H9 (cell line): ENCODE data around the gene CDKN3. TPM values are rescaled to one million over a fixed set of nuclear protein-coding genes. Genes with fewer than 3 reads are reported as not detected.

Source experiments
- DNase-seq: peaks from one replicate; pipeline ENCODE4 v3.0.0-alpha.2; 2017
- H2AFZ ChIP-seq: one replicate; pipeline ENCODE4 v1.6.1; 2013; ENCODE audit warnings: mild to moderate bottlenecking, low read length, control low read depth, moderate library complexity
- H2AK5ac ChIP-seq: 2 replicates; pipeline ENCODE4 v1.6.1; 2013; ENCODE audit warnings: low read length, control low read depth, mixed read lengths; ENCODE audit not compliant: insufficient read length
- H2BK120ac ChIP-seq: one replicate; pipeline ENCODE4 v1.6.1; 2013; ENCODE audit warnings: low read depth, mild to moderate bottlenecking, low read length, control low read depth, inconsistent platforms; ENCODE audit not compliant: poor library complexity, severe bottlenecking
- H2BK12ac ChIP-seq: 2 replicates; pipeline ENCODE4 v1.6.1; 2013; ENCODE audit warnings: low read length, control low read depth, mixed read lengths, low read depth; ENCODE audit not compliant: insufficient read length
- H2BK15ac ChIP-seq: 2 replicates; pipeline ENCODE4 v1.6.1; 2013; ENCODE audit warnings: low read depth, low read length, control low read depth
- H2BK20ac ChIP-seq: one replicate; pipeline ENCODE4 v1.6.1; 2013; ENCODE audit warnings: low read depth, mild to moderate bottlenecking, low read length, control low read depth, inconsistent platforms; ENCODE audit not compliant: poor library complexity, severe bottlenecking
- H2BK5ac ChIP-seq: 2 replicates; pipeline ENCODE4 v1.6.1; 2013; ENCODE audit warnings: low read length, control low read depth, mixed read lengths; ENCODE audit not compliant: insufficient read length
- H3K14ac ChIP-seq: 2 replicates; pipeline ENCODE4 v1.6.1; 2013; ENCODE audit warnings: low read length, control low read depth; ENCODE audit not compliant: insufficient read depth
- H3K18ac ChIP-seq: 2 replicates; pipeline ENCODE4 v1.6.1; 2013; ENCODE audit warnings: low read depth, mild to moderate bottlenecking, mixed read lengths, low read length, control low read depth; ENCODE audit not compliant: insufficient read length
- H3K23ac ChIP-seq: 2 replicates; pipeline ENCODE4 v1.6.1; 2013; ENCODE audit warnings: low read length, control low read depth, mixed read lengths, low read depth; ENCODE audit not compliant: insufficient read length
- H3K23me2 ChIP-seq: 2 replicates; pipeline ENCODE4 v1.6.1; 2013; ENCODE audit warnings: low read depth, mild to moderate bottlenecking, mixed read lengths, low read length, control low read depth; ENCODE audit not compliant: insufficient read length, poor library complexity, severe bottlenecking
- H3K27ac ChIP-seq: 2 replicates; pipeline ENCODE4 v1.5.1; 2013; ENCODE audit warnings: low read length, control low read depth, mixed read lengths, low read depth; ENCODE audit not compliant: insufficient read length
- H3K27me3 ChIP-seq: 2 replicates; pipeline ENCODE4 v1.6.1; 2013; ENCODE audit warnings: low read length, control low read depth, inconsistent platforms; ENCODE audit not compliant: insufficient read depth
- H3K4ac ChIP-seq: 2 replicates; pipeline ENCODE4 v1.6.1; 2013; ENCODE audit warnings: low read depth, mild to moderate bottlenecking, control low read depth, inconsistent platforms, low read length, moderate library complexity
- H3K4me1 ChIP-seq: 2 replicates; pipeline ENCODE4 v1.6.1; 2013; ENCODE audit warnings: low read length, control low read depth, inconsistent platforms; ENCODE audit not compliant: insufficient read depth
- H3K4me2 ChIP-seq: 2 replicates; pipeline ENCODE4 v1.6.1; 2013; ENCODE audit warnings: low read length, control low read depth, mixed read lengths; ENCODE audit not compliant: insufficient read length, insufficient read depth
- H3K56ac ChIP-seq: 2 replicates; pipeline ENCODE4 v1.6.1; 2013; ENCODE audit warnings: low read depth, mild to moderate bottlenecking, mixed read lengths, low read length, control low read depth; ENCODE audit not compliant: insufficient read length
- H3K79me1 ChIP-seq: 2 replicates; pipeline ENCODE4 v1.6.1; 2013; ENCODE audit warnings: low read depth, mild to moderate bottlenecking, moderate library complexity, low read length, control low read depth, inconsistent platforms; ENCODE audit not compliant: insufficient read depth, poor library complexity, severe bottlenecking
- H3K79me2 ChIP-seq: 2 replicates; pipeline ENCODE4 v1.6.1; 2013; ENCODE audit warnings: low read length, control low read depth, inconsistent platforms; ENCODE audit not compliant: insufficient read depth
- H3K9ac ChIP-seq: 2 replicates; pipeline ENCODE4 v1.6.1; 2013; ENCODE audit warnings: low read length, control low read depth, mixed read lengths; ENCODE audit not compliant: insufficient read length; ENCODE audit errors: extremely low read depth
- H3K9me3 ChIP-seq: one replicate; pipeline ENCODE4 v1.6.1; 2013; ENCODE audit warnings: low read depth, low read length, inconsistent platforms; ENCODE audit not compliant: control insufficient read depth
- H3T11ph ChIP-seq: one replicate; pipeline ENCODE4 v1.6.1; 2013; ENCODE audit warnings: mild to moderate bottlenecking, low read length, control low read depth, inconsistent platforms
- H4K20me1 ChIP-seq: one replicate; pipeline ENCODE4 v1.6.1; 2013; ENCODE audit not compliant: control insufficient read depth, insufficient read length, insufficient read depth
- H4K5ac ChIP-seq: 2 replicates; pipeline ENCODE4 v1.6.1; 2013; ENCODE audit warnings: low read depth, mild to moderate bottlenecking, mixed read lengths, low read length, control low read depth; ENCODE audit not compliant: insufficient read length
- H4K8ac ChIP-seq: replicated peaks from 2 replicates; pipeline ENCODE4 v1.6.1; 2013; ENCODE audit warnings: low read length, control low read depth, mixed read lengths, low read depth; ENCODE audit not compliant: insufficient read length
- H4K91ac ChIP-seq: 2 replicates; pipeline ENCODE4 v1.6.1; 2013; ENCODE audit warnings: low read depth, mild to moderate bottlenecking, moderate library complexity, mixed read lengths, low read length, control low read depth; ENCODE audit not compliant: insufficient read length
- H3K27ac Mint-ChIP-seq, 3 experiments: 2 replicates in 2 of 3; 3 replicates in 1 of 3; pipeline ENCODE4 v1.8.0; 2020 to 2021; ENCODE audit warnings: mixed read lengths in 3 of 3, mild to moderate bottlenecking in 1 of 3, moderate library complexity in 1 of 3
- H3K27me3 Mint-ChIP-seq: 2 replicates; pipeline ENCODE4 v1.8.0; 2021; ENCODE audit warnings: low read depth, mild to moderate bottlenecking, moderate library complexity, mixed read lengths
- H3K36me3 Mint-ChIP-seq, 3 experiments: 2 replicates in 2 of 3; 3 replicates in 1 of 3; pipeline ENCODE4 v1.8.0; 2020 to 2021; ENCODE audit warnings: low read depth in 3 of 3, mixed read lengths in 3 of 3; ENCODE audit not compliant: insufficient read depth in 1 of 3
- H3K4me1 Mint-ChIP-seq, 2 experiments: 2 replicates each; pipeline ENCODE4 v1.8.0; 2020; ENCODE audit warnings: mixed read lengths in 2 of 2
- H3K4me3 Mint-ChIP-seq, 2 experiments: 2 replicates in 1 of 2; 3 replicates in 1 of 2; pipeline ENCODE4 v1.8.0; 2020 to 2021; ENCODE audit warnings: mild to moderate bottlenecking in 2 of 2, mixed read lengths in 2 of 2, moderate library complexity in 1 of 2
- H3K9me3 Mint-ChIP-seq, 2 experiments: 2 replicates in 1 of 2; 3 replicates in 1 of 2; pipeline ENCODE4 v1.8.0; 2020; ENCODE audit warnings: mild to moderate bottlenecking in 2 of 2, mixed read lengths in 2 of 2, moderate library complexity in 1 of 2
- WGBS: extraction: QIAGEN DNeasy Blood & Tissue Kit; methylation state at CpG from one replicate; pipeline ENCODE4 v1.1.7; 2013; ENCODE audit warnings: missing lambda C conversion rate, low lambda C conversion rate, mixed read lengths; ENCODE audit not compliant: insufficient read length; ENCODE audit errors: extremely low coverage; 5-methylcytosine and 5-hydroxymethylcytosine counted together
- total RNA-seq: library from RNA; stranded (reverse); gene quantifications from 2 replicates; pipeline ENCODE4 v1.2.1, GENCODE V29; 2021
- TF ChIP-seq, protein P1 (sequence below): fragments of 200-600 bp; sonication (generic); conservative IDR thresholded peaks from 3 replicates; pipeline ENCODE4 v1.8.0; 2021; ENCODE audit warnings: antibody characterized with exemption, mild to moderate bottlenecking

CDKN3 gene
- total RNA-seq, 1 experiment from 2014 or later = 45.9 TPM

DNA sequence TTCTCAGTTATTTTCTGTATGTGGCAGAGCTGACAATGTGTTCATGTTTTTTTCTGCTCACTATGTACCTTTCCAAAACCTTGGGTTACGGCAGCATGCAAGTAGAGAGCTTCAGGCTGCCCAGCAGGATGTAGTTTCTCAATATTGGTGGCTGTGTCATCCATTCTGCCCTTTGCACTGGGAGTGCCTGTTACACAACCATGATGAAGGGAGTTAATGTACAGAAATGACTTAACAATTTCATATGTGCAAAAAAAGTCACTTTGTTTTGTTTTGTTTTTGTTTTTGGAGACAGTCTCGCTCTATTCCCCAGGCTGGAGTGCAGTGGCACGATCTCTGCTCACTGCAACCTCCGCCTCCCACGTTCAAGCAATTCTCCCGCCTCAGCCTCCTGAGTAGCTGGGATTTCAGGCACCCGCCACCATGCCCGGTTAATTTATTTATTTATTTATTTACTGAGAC is 50.5 kb downstream of the CDKN3 start:
- no peak overlapping the region for H3K4me3 Mint-ChIP-seq
- TF ChIP-seq, protein P1, sequence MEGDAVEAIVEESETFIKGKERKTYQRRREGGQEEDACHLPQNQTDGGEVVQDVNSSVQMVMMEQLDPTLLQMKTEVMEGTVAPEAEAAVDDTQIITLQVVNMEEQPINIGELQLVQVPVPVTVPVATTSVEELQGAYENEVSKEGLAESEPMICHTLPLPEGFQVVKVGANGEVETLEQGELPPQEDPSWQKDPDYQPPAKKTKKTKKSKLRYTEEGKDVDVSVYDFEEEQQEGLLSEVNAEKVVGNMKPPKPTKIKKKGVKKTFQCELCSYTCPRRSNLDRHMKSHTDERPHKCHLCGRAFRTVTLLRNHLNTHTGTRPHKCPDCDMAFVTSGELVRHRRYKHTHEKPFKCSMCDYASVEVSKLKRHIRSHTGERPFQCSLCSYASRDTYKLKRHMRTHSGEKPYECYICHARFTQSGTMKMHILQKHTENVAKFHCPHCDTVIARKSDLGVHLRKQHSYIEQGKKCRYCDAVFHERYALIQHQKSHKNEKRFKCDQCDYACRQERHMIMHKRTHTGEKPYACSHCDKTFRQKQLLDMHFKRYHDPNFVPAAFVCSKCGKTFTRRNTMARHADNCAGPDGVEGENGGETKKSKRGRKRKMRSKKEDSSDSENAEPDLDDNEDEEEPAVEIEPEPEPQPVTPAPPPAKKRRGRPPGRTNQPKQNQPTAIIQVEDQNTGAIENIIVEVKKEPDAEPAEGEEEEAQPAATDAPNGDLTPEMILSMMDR = no peak
- Histone ChIP-seq H2BK12ac (no peak overlapping the region), H2BK20ac (no peak overlapping the region), H2BK5ac (no peak overlapping the region), H3K4ac (no peak overlapping the region), H3K27ac (no peak overlapping the region), H2BK120ac (no peak overlapping the region), H3K18ac (no peak overlapping the region), H3T11ph (no peak overlapping the region), H3K9ac (no peak overlapping the region), H3K79me2 (no peaks in the 10 kb centered on the region), H4K20me1 (no peaks in the 10 kb centered on the region), H2BK15ac (no peak overlapping the region), H3K23ac (no peak overlapping the region), H3K27me3 (no peaks in the 10 kb centered on the region; the same call in 1 of the 2 replicates), H3K56ac (no peak overlapping the region), H2AK5ac (no peak overlapping the region), H4K5ac (no peak overlapping the region), H3K14ac (no peak overlapping the region), H3K4me2 (no peak overlapping the region), H3K9me3 (no peaks in the 10 kb centered on the region), H3K4me1 (no peaks in the 10 kb centered on the region; the same call in 1 of the 2 replicates), H3K23me2 (no peaks in the 10 kb centered on the region), H4K91ac (no peak overlapping the region), H2AFZ (no peak overlapping the region), H4K8ac (no peak overlapping the region), H3K79me1 (no peaks in the 10 kb centered on the region)
- peaks cover 0 to 2% (median 0%) of the 10 kb centered on the region in 3 experiments; a peak in 1 of 7 replicates for H3K36me3 Mint-ChIP-seq
- H3K27ac Mint-ChIP-seq = no peak overlapping the region
- WGBS = no CpG with 5 or more reads among the region's 8 CpGs
- no peaks in the 10 kb centered on the region for H3K9me3 Mint-ChIP-seq
- DNase-seq = no peak
- H3K4me1 Mint-ChIP-seq = peaks cover 6 to 10% of the 10 kb centered on the region in 2 experiments
- H3K27me3 Mint-ChIP-seq = no peaks in the 10 kb centered on the region
